ENCODE measurements around the gene NOS3.

The NOS3 gene

DNA sequence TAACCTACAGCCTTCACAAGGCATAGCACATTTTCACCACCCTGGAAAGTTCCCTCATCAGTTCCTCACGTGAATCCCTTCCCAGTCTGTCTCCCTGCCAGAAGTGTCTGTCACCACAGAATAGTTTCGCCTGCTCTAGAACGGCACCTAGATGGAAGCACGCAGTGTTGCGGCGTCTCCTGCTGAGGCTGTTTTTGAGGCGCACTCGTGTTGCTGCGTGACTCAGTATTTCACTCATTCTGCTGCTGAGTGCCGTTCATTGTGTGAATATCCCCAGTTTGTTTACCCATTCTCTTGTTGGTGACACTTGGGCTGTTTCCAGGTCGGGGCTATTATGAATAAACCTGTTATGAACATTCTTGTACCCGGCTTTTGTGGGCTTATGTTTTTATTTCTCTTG is 12.8 kb downstream of the NOS3 start:
- DNase-seq (ENCODE audit: insufficient read length, low spot score) (no peak), FAIRE-seq (no peak)
- TF ChIP-seq, protein P1, sequence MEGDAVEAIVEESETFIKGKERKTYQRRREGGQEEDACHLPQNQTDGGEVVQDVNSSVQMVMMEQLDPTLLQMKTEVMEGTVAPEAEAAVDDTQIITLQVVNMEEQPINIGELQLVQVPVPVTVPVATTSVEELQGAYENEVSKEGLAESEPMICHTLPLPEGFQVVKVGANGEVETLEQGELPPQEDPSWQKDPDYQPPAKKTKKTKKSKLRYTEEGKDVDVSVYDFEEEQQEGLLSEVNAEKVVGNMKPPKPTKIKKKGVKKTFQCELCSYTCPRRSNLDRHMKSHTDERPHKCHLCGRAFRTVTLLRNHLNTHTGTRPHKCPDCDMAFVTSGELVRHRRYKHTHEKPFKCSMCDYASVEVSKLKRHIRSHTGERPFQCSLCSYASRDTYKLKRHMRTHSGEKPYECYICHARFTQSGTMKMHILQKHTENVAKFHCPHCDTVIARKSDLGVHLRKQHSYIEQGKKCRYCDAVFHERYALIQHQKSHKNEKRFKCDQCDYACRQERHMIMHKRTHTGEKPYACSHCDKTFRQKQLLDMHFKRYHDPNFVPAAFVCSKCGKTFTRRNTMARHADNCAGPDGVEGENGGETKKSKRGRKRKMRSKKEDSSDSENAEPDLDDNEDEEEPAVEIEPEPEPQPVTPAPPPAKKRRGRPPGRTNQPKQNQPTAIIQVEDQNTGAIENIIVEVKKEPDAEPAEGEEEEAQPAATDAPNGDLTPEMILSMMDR (IDR thresholded peaks at IDR 0.05; ENCODE audit: insufficient read depth, missing control alignments), result no peak

DNA sequence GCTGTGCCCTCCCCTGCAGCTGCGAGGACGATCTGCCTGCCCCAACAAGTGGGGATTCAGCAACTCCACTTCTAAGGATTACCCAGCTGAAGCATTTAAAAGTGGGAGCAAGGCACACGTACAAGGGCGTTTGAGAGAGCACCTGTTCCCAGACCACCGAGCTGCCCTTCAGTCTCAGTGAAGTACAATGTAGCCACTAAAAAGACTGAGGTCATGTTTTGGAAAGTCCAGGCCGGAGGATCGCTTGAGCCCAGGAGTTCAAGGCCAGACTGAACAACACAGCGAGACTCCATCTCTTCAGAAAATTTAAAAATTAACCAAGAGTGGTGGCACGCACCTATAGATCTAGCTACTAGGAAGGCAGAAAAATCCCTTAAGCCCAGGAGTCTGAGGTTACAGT is 14.7 kb downstream of the NOS3 start:
- DNase-seq (ENCODE audit: insufficient read length, low spot score) (no peak), FAIRE-seq (no peak)
- TF ChIP-seq, protein P1 (IDR thresholded peaks at IDR 0.05; ENCODE audit: insufficient read depth, missing control alignments), result no peak

DNA sequence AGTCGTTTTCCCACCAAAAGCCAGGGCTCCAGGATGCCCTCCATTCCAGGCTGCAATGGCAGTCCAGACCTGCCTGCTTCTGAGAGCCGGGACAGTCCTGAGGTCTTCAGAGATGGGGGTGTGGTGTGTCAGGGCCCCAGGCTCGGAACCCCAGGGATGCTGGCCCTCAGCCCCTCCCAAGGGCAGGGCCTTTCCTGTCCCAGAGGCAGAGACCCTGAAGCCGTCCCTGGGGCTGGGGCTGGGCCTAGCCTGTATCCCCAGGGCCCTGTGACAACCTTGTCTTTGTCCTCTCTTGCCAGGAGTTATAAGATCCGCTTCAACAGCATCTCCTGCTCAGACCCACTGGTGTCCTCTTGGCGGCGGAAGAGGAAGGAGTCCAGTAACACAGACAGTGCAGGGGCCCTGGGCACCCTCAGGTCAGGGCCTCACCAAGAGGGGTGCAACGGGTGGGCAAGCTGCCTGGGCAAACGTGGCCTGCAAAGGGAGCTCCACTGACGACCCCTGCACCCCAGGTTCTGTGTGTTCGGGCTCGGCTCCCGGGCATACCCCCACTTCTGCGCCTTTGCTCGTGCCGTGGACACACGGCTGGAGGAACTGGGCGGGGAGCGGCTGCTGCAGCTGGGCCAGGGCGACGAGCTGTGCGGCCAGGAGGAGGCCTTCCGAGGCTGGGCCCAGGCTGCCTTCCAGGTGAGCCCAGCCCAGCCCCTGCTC is 15.9 kb downstream of the NOS3 start:
- no peak for DNase-seq (ENCODE audit: insufficient read length, low spot score)
- TF ChIP-seq, protein P1 (IDR thresholded peaks at IDR 0.05; ENCODE audit: insufficient read depth, missing control alignments), result no peak
- no peak for FAIRE-seq

DNA sequence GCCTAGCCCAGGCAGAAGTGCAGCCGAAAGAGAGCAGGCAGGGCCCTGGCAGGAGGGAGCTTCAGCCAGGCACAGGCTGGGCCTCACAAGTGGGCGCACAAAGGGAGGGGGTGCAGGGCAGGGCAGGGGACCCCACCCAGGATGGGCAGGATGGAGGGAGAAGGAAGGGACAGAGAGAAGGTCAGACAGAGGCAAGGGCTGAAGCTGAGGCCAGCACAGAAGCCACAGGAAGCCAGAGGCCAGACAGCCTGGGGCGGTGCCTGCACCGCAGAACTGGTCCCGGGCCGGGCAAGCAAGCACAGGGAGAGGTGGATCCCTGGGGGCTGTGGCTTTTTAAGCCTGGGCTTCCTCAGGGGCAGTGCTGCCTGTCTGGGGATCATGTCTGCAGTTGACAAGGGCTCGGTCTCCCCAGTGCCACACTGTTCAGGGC is 16.7 kb downstream of the NOS3 start:
- DNase-seq (ENCODE audit: insufficient read length, low spot score), result no peak
- TF ChIP-seq, protein P1 (IDR thresholded peaks at IDR 0.05; ENCODE audit: insufficient read depth, missing control alignments), result no peak
- no peak for FAIRE-seq

DNA sequence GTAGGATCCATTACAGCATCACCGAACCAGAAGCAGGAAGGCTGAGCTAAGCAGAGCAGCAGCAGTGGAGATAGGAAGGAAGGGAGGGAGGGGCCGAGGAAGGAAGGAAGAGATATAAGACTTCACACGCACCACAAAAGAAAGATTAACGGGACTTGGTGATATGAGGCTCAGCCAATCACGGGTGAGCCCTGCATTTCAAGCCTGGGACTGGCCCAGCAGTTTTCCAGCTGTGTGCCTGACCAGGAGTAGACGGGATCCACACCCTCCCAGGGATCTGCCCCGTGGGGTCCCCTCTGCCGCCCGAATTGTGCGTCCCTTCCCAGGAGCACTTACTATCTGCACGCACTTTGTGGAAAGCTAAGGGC is 17.3 kb downstream of the NOS3 start:
- DNase-seq (ENCODE audit: insufficient read length, low spot score), result no peak
- TF ChIP-seq, protein P1 (IDR thresholded peaks at IDR 0.05; ENCODE audit: insufficient read depth, missing control alignments), result no peak
- no peak for FAIRE-seq

DNA sequence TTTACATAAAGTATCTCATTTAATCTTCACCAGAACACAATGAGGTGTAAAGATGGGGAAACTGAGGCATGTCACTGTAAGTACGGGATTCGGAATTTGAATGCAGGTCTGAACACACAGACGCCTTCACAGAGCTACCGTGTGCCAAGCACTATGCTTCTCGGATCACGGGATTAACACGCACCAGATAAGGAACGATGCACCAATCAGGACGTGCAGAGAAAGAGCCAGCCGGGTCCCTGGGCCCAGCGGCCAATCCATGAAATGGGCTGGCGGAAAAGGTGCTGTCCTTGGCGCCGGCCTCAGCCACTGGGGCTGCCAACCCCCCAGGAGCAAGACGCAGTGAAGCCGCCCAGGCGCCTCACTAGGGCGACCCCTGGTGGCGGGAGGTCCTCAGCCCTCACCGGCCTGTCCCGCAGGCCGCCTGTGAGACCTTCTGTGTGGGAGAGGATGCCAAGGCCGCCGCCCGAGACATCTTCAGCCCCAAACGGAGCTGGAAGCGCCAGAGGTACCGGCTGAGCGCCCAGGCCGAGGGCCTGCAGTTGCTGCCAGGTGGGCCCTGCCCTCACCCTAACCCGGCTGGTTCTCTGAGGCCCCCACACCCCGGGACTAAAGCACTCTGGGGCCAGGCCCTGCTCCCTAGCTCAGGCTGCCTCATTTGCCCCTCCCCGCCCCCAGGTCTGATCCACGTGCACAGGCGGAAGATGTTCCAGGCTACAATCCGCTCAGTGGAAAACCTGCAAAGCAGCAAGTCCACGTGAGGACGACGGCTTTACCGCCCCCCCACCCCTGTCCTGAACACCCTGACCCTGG is 17.9 kb downstream of the NOS3 start:
- TF ChIP-seq, protein P1 (IDR thresholded peaks at IDR 0.05; ENCODE audit: insufficient read depth, missing control alignments), result peak; percentile 78
- FAIRE-seq, result no peak
- DNase-seq (ENCODE audit: insufficient read length, low spot score), result no peak
